ENCODE results near the gene PIGT.
"Not testable (repeated sequence)": the region's sequence is repeated elsewhere in the genome, so short reads cannot be mapped to it uniquely, and the experiment has no call there.

The PIGT gene

GRCh38 chr20:45467172-45467571 lies 51.2 kb downstream of the PIGT start:
- no peak for DNase-seq

- no peak for DNase-seq
Observed at GRCh38 chr20:45467861-45468260, 51.9 kb downstream of the PIGT start.

- DNase-seq: no peak
Observed at GRCh38 chr20:45469336-45470261, 53.7 kb downstream of the PIGT start, which contains the start of gene WFDC2. WFDC2 (plus strand) TSS chr20:45469753; CDS start chr20:45469782, 29 bp downstream.

- DNase-seq: peak; percentile 14
Observed at GRCh38 chr20:45470262-45470931, 54.5 kb downstream of the PIGT start.

GRCh38 chr20:45470937-45471336 lies 55.0 kb downstream of the PIGT start:
- no peak for DNase-seq

GRCh38 chr20:45472286-45472685 lies 56.3 kb downstream of the PIGT start:
- not testable (repeated sequence) for DNase-seq
